Upper lobe of left lung (tissue), 6 donors: ENCODE data around the gene PARVB. TPM values are rescaled to one million over a fixed set of nuclear protein-coding genes. Genes with fewer than 3 reads are reported as not detected.

ENCODE experiments used
- ATAC-seq, 2 donors: fragments of 200-7000 bp; cut with Tn5 transposase; one replicate each; pipeline ENCODE4 v1.9.1; 2022; ENCODE audit warnings: mild to moderate bottlenecking in 2 of 2, moderate library complexity in 2 of 2; ENCODE audit not compliant: low FRiP score in 2 of 2
- DNase-seq, 2 donors: peaks; one replicate each; pipeline ENCODE4 v3.0.0-alpha.2; 2019 to 2020
- H3K27ac ChIP-seq, 4 donors: fragments of 200-600 bp; sonication (generic); one replicate each; pipeline ENCODE4 v1.5.1; 2016 to 2019
- H3K27me3 ChIP-seq, 4 donors: fragments of 200-600 bp; sonication (generic); one replicate each; pipeline ENCODE4 v1.5.1; 2017 to 2019
- H3K36me3 ChIP-seq, 4 donors: fragments of 200-600 bp; sonication (generic); one replicate each; pipeline ENCODE4 v1.5.1; 2016 to 2019
- H3K4me1 ChIP-seq, 4 donors: fragments of 200-600 bp; sonication (generic); one replicate each; pipeline ENCODE4 v1.5.1; 2018 to 2019
- H3K4me3 ChIP-seq, 4 donors: fragments of 200-600 bp; sonication (generic); one replicate each; pipeline ENCODE4 v1.5.1; 2017 to 2019; ENCODE audit warnings: mild to moderate bottlenecking in 2 of 4, moderate library complexity in 1 of 4
- H3K9me3 ChIP-seq, 4 donors: fragments of 200-600 bp; sonication (generic); one replicate each; pipeline ENCODE4 v1.5.1; 2018 to 2019
- CTCF ChIP-seq, 6 experiments: fragments of 450-650 bp in 4 of 6; fragments of 200-600 bp in 2 of 6; sonication (generic) in 2 of 6; IDR thresholded peaks; one replicate each; pipeline ENCODE4 v1.5.1; 2016 to 2019; ENCODE audit warnings: antibody characterized with exemption in 6 of 6
- EP300 ChIP-seq, 4 donors: sonication (generic); formaldehyde crosslinking; IDR thresholded peaks; one replicate each; pipeline ENCODE4 v1.5.1; 2017; ENCODE audit warnings: antibody characterized with exemption in 4 of 4, control low read depth in 2 of 4
- POLR2A ChIP-seq, 4 donors: fragments of 450-650 bp; IDR thresholded peaks; one replicate each; pipeline ENCODE4 v1.5.1; 2016 to 2017; ENCODE audit warnings: antibody characterized with exemption in 4 of 4, mild to moderate bottlenecking in 2 of 4
- POLR2AphosphoS5 ChIP-seq, 2 donors: sonication (generic); formaldehyde crosslinking; IDR thresholded peaks; one replicate each; pipeline ENCODE4 v1.5.1; 2017; ENCODE audit warnings: antibody characterized with exemption in 2 of 2
- WGBS, 2 donors: methylation state at CpG; one replicate each; pipeline ENCODE4 v1.1.5; 2017 to 2018; 5-methylcytosine and 5-hydroxymethylcytosine counted together
- total RNA-seq, 6 donors: library from RNA; depleted of rRNA in 4 of 6; stranded (reverse); fragments of >200 nt in 4 of 6; gene quantifications; one replicate each; pipeline versions ENCODE4 v1.1.0 to v1.2.1, GENCODE V29; 2016 to 2021
- donor health status: DM: no; HTN: no; CAD: no; lungs with moderate emphysema.
- donor health status: DM: no; HTN: yes; CAD: no; lungs with severe emphysema.

Gene PARVB
- total RNA-seq, 6 donors from 2014 or later = 14.5 to 56.1 (median 37.0) TPM

- Histone ChIP-seq H3K4me1 (peaks cover 0 to 17% (median 2%) of the 10 kb centered on the region in 4 donors), H3K4me3 (no peak overlapping the region), H3K27me3 (no peaks in the 10 kb centered on the region), H3K36me3 (peaks cover 0 to 58% (median 24%) of the 10 kb centered on the region in 4 donors), H3K9me3 (peaks cover 3 to 8% (median 8%) of the 10 kb centered on the region in 4 donors), H3K27ac (no peak overlapping the region)
- TF ChIP-seq EP300 (IDR thresholded peaks at IDR 0.05) (no peak), POLR2A (IDR thresholded peaks at IDR 0.05) (no peak), CTCF (IDR thresholded peaks at IDR 0.05) (no peak), POLR2AphosphoS5 (IDR thresholded peaks at IDR 0.05) (no peak)
- DNase-seq (no peak), ATAC-seq (no peak)
- WGBS, 2 donors = 93 to 94% methylated on average over 13 of the region's 13 CpGs
These were observed 108.0 kb downstream of the PARVB start for GRCh38 chr22:44131989-44132685.

- Histone ChIP-seq H3K4me3 (no peak overlapping the region), H3K27ac (no peak overlapping the region), H3K36me3 (peaks cover 0 to 63% (median 30%) of the 10 kb centered on the region in 4 donors), H3K27me3 (no peaks in the 10 kb centered on the region), H3K9me3 (peaks cover 7 to 14% (median 13%) of the 10 kb centered on the region in 4 donors), H3K4me1 (peaks cover 0 to 12% (median 2%) of the 10 kb centered on the region in 4 donors)
- ATAC-seq (no peak), DNase-seq (no peak)
- WGBS, 2 donors = 90 to 92% methylated on average over 12 of the region's 12 CpGs
- TF ChIP-seq EP300 (IDR thresholded peaks at IDR 0.05) (no peak), CTCF (IDR thresholded peaks at IDR 0.05) (no peak), POLR2AphosphoS5 (IDR thresholded peaks at IDR 0.05) (no peak), POLR2A (IDR thresholded peaks at IDR 0.05) (no peak)
These were observed 108.6 kb downstream of the PARVB start for GRCh38 chr22:44132724-44133123.

DNA sequence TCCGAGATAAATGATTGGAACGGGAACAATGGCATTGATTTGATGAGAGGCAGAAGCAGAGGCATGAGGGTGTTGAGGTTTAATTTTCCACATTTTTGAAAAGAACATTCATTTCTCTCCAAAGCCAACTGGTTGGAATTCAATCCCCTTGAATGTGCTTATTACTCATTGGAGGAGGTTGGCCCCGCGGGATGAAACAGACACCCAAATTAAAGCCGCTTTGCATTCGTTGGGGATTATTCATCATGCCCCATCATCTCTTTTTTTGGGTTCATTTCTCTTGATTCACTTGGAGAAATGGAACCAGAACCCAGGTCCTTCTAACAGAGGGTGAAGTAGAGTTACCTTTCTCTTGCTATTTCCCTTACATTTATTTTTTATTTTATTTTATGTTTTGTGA is 109.1 kb downstream of the PARVB start:
- peaks cover 8 to 18% (median 14%) of the 10 kb centered on the region in 4 donors for H3K9me3 ChIP-seq
- WGBS, 2 donors = 93 to 95% methylated on average over 6 of the region's 6 CpGs
- H3K4me1 ChIP-seq = peaks cover 0 to 7% (median under 1%) of the 10 kb centered on the region in 4 donors
- H3K27me3 ChIP-seq = no peaks in the 10 kb centered on the region
- no peak overlapping the region for H3K27ac ChIP-seq
- DNase-seq = no peak
- no peak overlapping the region for H3K4me3 ChIP-seq
- H3K36me3 ChIP-seq = peaks cover 0 to 68% (median 33%) of the 10 kb centered on the region in 4 donors
- TF ChIP-seq POLR2AphosphoS5 (IDR thresholded peaks at IDR 0.05) (no peak), CTCF (IDR thresholded peaks at IDR 0.05) (no peak), EP300 (IDR thresholded peaks at IDR 0.05) (no peak), POLR2A (IDR thresholded peaks at IDR 0.05) (no peak)
- no peak for ATAC-seq

- no peak overlapping the region for H3K27ac ChIP-seq
- no peak overlapping the region for H3K4me3 ChIP-seq
- no peak for DNase-seq
- no peaks in the 10 kb centered on the region for H3K4me1 ChIP-seq
- H3K36me3 ChIP-seq = peaks cover 0 to 77% (median 37%) of the 10 kb centered on the region in 4 donors
- peaks cover 8 to 21% (median 14%) of the 10 kb centered on the region in 4 donors for H3K9me3 ChIP-seq
- TF ChIP-seq EP300 (IDR thresholded peaks at IDR 0.05) (no peak), POLR2A (IDR thresholded peaks at IDR 0.05) (no peak), CTCF (IDR thresholded peaks at IDR 0.05) (no peak), POLR2AphosphoS5 (IDR thresholded peaks at IDR 0.05) (no peak)
- no peaks in the 10 kb centered on the region for H3K27me3 ChIP-seq
- 58 to 69% methylated on average over 16 to 19 of the region's 21 CpGs for WGBS, 2 donors
- ATAC-seq = peak in 1 of 2 donors; percentile 69
These were observed 109.9 kb downstream of the PARVB start for GRCh38 chr22:44133901-44134571.
